Measurements from ENCODE around the gene CDC34. TPM values are rescaled to one million over a fixed set of nuclear protein-coding genes. Genes with fewer than 3 reads are reported as not detected.

The CDC34 gene
- total RNA-seq, 1 experiment from 2014 or later, result 113 TPM

- no peaks in the 10 kb centered on the region for H3K27me3 ChIP-seq (replicated peaks; ENCODE audit: insufficient read depth, low read depth, low read length, poor library complexity)
- no peaks in the 10 kb centered on the region for H3K9me3 ChIP-seq (ENCODE audit: low read depth, low read length, poor library complexity, severe bottlenecking)
- H3K36me3 ChIP-seq (ENCODE audit: insufficient read depth, low read length, poor library complexity, severe bottlenecking), result peaks cover 29% of the 10 kb centered on the region
- intact Hi-C loops (cut with micrococcal nuclease; ENCODE audit: unreplicated experiment), result loop anchor here (5.0 kb wide), 2 partner anchors 42 to 147 kb away; no protein-coding TSS in a partner anchor
- no peak for TF ChIP-seq EZH2 (IDR thresholded peaks at IDR 0.05; ENCODE audit: borderline replicate concordance, low read depth, low read length, poor library complexity, severe bottlenecking)
- TF ChIP-seq CTCF (conservative IDR thresholded peaks at IDR 0.05; ENCODE audit: low read depth, low read length), result no peak
- no peak for DNase-seq (ENCODE audit: low spot score)
- POLR2A ChIA-PET (ENCODE audit: low non-redundant PET), result interaction anchor here (0.6 kb wide), 1 partner anchor 95 kb away, joined by 3 read pairs; no protein-coding TSS in a partner anchor
- CTCF ChIA-PET, result interaction anchor here (0.6 to 0.7 kb wide), 2 partner anchors 64 to 294 kb away, joined by 3 read pairs; no protein-coding TSS in a partner anchor
- peaks cover 16% of the 10 kb centered on the region for H3K4me1 ChIP-seq (ENCODE audit: insufficient read depth, low read length, poor library complexity, severe bottlenecking)
- H3K4me3 ChIP-seq (ENCODE audit: low read depth, low read length, poor library complexity, severe bottlenecking), result no peak overlapping the region
- BruUV-seq (replicated peaks), result no TSS peak
- peak overlapping the region; percentile 50 for H3K27ac ChIP-seq (ENCODE audit: low read depth, low read length, poor library complexity, severe bottlenecking)
These were observed 54.1 kb downstream of the CDC34 start for GRCh38 chr19:585551-586110.

- Histone ChIP-seq H3K4me3 (ENCODE audit: low read depth, low read length, poor library complexity, severe bottlenecking) (peak overlapping the region; percentile 18), H3K4me1 (ENCODE audit: insufficient read depth, low read length, poor library complexity, severe bottlenecking) (peaks cover 23% of the 10 kb centered on the region), H3K9me3 (ENCODE audit: low read depth, low read length, poor library complexity, severe bottlenecking) (no peaks in the 10 kb centered on the region), H3K27ac (ENCODE audit: low read depth, low read length, poor library complexity, severe bottlenecking) (peak overlapping the region; percentile 49), H3K27me3 (replicated peaks; ENCODE audit: insufficient read depth, low read depth, low read length, poor library complexity) (no peaks in the 10 kb centered on the region), H3K36me3 (ENCODE audit: insufficient read depth, low read length, poor library complexity, severe bottlenecking) (peaks cover 8% of the 10 kb centered on the region)
- TF ChIP-seq CTCF (conservative IDR thresholded peaks at IDR 0.05; ENCODE audit: low read depth, low read length) (peak; percentile 88), EZH2 (IDR thresholded peaks at IDR 0.05; ENCODE audit: borderline replicate concordance, low read depth, low read length, poor library complexity, severe bottlenecking) (no peak)
- BruUV-seq (replicated peaks), result no TSS peak
- POLR2A ChIA-PET (ENCODE audit: low non-redundant PET), result no interaction called here
- intact Hi-C loops (cut with micrococcal nuclease; ENCODE audit: unreplicated experiment), result loop anchor here (5.0 kb wide), 2 partner anchors 39 to 144 kb away; no protein-coding TSS in a partner anchor
- peak; percentile 97 for DNase-seq (ENCODE audit: low spot score)
- CTCF ChIA-PET, result no interaction called here
These were observed 56.7 kb downstream of the CDC34 start for GRCh38 chr19:588093-588740.

GRCh38 chr19:588741-589692 is 57.5 kb downstream of the CDC34 start:
- intact Hi-C loops (cut with micrococcal nuclease; ENCODE audit: unreplicated experiment), result loop anchor here (5.0 kb wide), 2 partner anchors 38 to 143 kb away; no protein-coding TSS in a partner anchor
- CTCF ChIA-PET, result no interaction called here
- POLR2A ChIA-PET (ENCODE audit: low non-redundant PET), result no interaction called here
- Histone ChIP-seq H3K9me3 (ENCODE audit: low read depth, low read length, poor library complexity, severe bottlenecking) (no peaks in the 10 kb centered on the region), H3K4me3 (ENCODE audit: low read depth, low read length, poor library complexity, severe bottlenecking) (peak overlapping the region; percentile 41), H3K27ac (ENCODE audit: low read depth, low read length, poor library complexity, severe bottlenecking) (peak overlapping the region; percentile 49), H3K27me3 (replicated peaks; ENCODE audit: insufficient read depth, low read depth, low read length, poor library complexity) (no peaks in the 10 kb centered on the region), H3K4me1 (ENCODE audit: insufficient read depth, low read length, poor library complexity, severe bottlenecking) (peaks cover 23% of the 10 kb centered on the region), H3K36me3 (ENCODE audit: insufficient read depth, low read length, poor library complexity, severe bottlenecking) (no peaks in the 10 kb centered on the region)
- DNase-seq (ENCODE audit: low spot score), result no peak
- no TSS peak for BruUV-seq (replicated peaks)
- no peak for TF ChIP-seq EZH2 (IDR thresholded peaks at IDR 0.05; ENCODE audit: borderline replicate concordance, low read depth, low read length, poor library complexity, severe bottlenecking)
- no peak for TF ChIP-seq CTCF (conservative IDR thresholded peaks at IDR 0.05; ENCODE audit: low read depth, low read length)

Data from A673 (cell line).